Dedifferentiated amniotic fluid mesenchymal stem cell (primary cell): ENCODE data around the gene ARHGAP22.

Experiments used
- DNase-seq: peaks from one replicate; pipeline ENCODE4 v3.0.0-alpha.2; 2016; ENCODE audit errors: extremely low spot score

Gene ARHGAP22

GRCh38 chr10:48478980-48479811 is 125.7 kb downstream of the ARHGAP22 start:
- DNase-seq: no peak

DNA sequence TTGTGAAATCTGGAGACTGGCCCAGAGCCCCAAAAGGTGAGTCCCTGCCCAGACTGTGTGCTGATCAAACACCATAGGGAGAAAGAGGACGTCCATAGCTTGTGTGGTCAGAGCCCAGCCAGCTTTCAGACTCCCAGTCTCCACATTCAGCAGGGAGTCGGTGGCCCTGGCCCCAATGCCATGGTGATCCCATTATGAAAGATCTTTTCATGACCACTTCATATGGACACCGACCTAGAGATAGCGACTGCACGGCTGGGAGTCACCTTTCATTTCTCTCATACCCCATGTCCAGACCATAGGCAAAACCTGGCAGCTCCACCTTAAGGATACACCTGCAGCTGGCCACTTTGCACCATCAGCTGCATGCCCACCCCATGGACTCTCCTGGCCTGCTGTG is 126.4 kb downstream of the ARHGAP22 start:
- no peak for DNase-seq

DNA sequence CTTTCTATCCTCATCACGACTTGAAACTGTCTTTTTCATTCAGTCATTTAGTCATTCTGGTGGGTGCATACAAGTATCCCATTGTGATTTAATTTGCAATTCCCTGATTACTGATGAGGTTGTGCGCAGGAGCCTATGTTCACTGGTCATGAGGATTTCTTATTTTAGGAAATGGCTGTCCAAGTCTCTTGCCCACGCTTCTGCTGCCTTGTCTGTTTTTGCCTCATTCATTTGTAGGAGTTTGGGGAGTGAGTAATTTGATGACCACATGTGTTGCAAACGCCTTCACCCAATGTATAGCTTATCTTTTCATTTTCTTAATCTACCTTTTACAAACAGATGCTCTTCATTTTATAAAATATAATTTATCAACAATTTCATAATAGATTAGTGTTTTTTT is 127.3 kb downstream of the ARHGAP22 start:
- no peak for DNase-seq

DNA sequence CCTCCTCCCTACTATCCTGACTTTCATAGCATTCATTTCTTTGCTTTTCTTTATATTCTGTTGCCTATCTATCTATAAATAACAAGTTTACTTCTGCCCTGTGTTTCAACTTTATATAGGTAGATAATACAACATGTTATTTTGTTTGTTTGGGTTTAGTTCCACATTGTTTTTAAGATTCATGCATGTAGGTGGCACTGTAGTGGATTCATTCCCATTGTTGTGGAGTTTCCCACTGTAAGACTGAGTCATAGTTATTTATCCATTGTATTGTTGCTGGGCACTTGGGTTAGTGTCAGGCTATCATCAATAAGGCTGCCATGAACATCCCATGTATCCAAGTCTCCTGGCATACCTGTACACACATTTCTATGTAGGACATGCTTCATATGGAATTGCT is 127.7 kb downstream of the ARHGAP22 start:
- DNase-seq: no peak

DNA sequence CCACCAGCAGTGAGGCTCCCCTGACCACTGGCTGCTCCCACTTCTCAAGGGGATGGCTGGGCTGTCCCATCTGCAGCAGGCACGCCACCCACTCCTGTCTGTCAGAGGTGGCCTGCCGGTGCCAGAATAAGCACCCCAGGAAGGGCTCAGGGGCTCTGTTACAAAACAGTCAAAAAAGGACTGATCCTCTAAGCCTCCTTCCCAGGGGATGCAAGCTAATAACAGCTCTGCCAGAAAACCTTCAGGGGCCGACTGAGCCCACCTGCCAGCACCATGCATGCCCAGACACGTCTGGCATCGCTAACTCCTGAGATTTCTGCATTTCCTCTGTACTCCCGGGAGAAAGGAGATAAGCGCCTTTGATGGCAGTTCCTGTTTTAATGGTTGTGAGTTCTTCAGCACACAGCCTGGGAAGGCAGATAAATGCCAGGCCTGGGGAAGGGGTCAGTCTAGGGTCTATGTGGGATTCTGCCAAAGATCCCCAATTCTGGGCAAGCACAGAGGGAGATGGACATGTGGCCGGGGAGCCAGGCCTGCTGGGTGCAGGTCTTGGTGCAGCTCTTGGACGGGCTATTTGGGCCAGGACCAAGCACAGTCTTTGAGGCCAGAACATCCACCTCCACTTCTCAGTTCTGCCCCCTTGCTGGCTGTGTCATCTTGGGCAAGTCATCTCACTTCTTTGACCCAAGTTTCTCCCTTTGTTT is 128.4 kb downstream of the ARHGAP22 start:
- DNase-seq: no peak

- no peak for DNase-seq
Measured at GRCh38 chr10:48475943-48476278, 129.0 kb downstream of the ARHGAP22 start.

DNA sequence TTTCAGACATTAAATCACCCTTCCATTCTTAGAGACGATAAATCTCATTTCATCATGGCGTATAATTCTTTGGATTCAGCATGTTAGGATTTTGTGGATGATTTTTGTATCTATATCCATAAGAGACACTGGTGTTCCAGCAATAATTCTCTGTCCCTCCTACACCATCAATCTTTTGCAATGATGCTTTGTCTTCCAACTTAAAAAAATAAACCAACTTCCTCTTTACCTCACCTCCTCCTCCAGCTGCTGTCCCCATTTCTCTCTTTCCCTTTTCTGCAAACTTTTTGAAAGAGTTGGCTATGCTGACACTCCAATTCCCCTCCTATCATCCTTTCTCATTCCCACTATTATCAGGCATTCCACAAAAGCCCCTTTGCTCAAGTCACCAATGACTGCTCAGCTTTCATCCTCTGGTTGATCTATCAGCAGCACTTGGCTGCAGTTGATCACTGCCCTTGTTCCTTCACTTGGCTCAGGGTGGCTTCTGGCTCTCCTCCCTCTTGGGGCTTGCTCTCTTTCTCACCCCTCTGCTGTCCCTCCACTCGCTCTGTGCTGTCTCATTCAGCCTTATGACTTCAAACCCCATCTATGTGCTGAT is 130.0 kb downstream of the ARHGAP22 start:
- no peak for DNase-seq

GRCh38 chr10:48473704-48474103 is 131.2 kb downstream of the ARHGAP22 start:
- no peak for DNase-seq

- DNase-seq: no peak
Measured at GRCh38 chr10:48472501-48473069, 132.3 kb downstream of the ARHGAP22 start.

- no peak for DNase-seq
Measured at GRCh38 chr10:48470893-48471805, 133.7 kb downstream of the ARHGAP22 start.

DNA sequence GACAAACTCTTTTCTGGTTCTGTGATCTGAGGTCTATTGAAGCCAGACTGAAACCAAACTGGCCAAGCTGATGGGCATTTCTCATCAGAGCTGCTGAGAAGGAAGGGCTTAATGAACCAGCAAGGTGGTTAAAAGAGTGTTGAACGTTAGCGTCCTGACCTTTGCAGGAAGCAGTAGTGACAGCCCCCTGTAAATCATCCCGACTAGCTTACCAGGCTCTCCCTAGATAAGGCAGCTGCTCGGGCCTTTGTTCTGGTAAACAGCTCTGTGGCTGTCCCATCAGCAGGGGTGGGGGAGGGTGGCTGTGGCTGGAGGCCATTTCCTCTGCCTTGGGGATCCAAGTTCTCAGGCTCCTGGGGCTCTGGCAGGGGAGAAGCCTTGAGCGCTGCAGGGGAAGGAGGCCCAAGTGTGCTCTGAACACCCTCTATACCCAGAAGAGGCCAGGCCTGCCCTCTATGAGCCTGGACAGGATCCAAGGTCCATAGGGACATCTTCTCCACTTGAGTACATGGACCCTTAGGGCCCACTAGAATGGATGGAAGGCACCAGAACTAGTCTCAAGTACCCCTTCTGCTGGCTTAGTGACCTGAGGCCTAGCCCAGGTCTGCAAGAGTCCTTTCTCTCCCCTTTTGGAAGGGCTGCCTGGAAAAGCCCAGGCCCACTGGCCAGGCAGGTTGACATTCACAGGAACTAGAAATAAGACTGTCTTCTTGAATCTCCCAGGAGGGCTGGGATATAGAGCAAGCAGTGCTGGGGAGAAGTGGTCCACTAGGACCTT is 134.6 kb downstream of the ARHGAP22 start:
- DNase-seq: no peak

DNA sequence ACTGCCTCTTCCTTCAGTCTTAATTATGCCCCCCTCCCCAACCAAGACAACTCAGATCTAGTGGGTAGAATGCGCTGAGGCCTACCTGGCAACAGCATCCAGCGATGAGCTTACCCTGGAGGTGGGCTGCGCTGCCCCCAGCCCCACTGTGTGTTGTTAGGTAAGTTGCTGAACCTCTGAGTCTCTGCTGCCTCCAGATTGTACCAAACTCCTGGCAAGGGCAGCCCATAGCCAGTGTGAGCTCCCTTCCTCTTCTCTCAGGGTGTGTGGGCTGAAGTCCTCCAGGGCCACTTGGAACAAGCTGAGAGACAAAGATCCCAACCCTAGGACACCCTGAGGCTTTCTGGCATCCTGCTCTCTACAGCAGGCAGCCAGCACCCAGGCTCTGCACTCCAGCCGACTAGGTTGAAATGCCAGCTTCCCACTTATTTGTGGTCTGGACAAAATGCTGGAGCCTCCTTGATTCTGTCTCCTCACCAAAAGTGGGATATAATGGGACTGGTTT is 135.3 kb downstream of the ARHGAP22 start:
- DNase-seq: no peak

- no peak for DNase-seq
Measured at GRCh38 chr10:48468866-48469511, 135.9 kb downstream of the ARHGAP22 start.

DNA sequence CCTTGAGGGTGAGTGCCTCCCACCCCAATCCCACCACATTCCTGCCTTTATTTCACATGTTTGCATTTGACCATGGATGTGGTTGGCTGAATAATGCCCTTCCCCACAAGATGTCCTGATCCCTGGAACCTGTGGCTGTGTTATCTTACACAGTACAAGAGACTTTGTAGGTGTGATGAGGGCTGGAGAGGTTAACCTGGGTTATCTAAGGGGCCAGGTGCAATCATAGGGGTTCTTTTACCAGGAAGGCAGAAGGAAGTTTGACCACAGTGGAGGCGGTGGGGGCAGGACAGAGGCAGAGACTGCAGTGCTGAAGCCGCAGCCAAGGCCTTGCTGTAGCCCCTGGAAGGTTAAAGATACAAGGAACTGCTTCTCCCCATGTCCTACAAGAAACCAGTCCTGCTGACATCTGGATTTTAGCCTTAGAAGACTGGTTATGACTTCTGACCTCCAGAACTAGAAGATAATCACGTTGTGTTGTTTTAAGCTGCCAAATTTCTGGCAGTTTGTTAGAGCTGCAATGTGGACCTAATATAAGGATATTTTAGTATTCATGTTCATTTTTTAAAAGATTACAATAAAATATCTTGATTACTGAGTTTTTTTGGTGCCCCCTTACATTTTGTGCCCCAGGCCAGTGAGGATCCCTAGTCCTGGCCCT is 136.6 kb downstream of the ARHGAP22 start:
- no peak for DNase-seq

DNA sequence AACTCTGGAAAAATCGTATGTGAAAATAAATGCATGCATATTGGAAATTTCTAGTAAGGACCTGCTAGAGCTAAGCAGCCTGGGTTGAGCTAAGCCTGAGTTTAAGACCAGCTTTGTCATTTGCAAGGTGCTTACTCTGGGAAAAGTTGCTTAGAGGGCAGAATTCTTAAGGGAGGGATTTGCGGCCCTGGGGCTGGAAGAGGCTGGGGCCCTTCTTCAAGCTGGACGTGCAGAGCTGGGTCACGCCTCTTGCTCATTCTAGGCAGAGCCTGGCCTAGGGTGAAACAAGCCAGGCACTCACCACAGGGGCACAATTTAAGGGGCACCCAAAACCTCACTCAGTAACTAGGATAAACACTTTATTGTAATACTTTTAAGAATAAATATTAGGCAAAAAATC is 137.2 kb downstream of the ARHGAP22 start:
- no peak for DNase-seq

- no peak for DNase-seq
Measured at GRCh38 chr10:48466611-48467240, 138.1 kb downstream of the ARHGAP22 start.

GRCh38 chr10:48465860-48466521 is 138.9 kb downstream of the ARHGAP22 start:
- no peak for DNase-seq
